Measurements from ENCODE around the gene GPX6.

The GPX6 gene

DNA sequence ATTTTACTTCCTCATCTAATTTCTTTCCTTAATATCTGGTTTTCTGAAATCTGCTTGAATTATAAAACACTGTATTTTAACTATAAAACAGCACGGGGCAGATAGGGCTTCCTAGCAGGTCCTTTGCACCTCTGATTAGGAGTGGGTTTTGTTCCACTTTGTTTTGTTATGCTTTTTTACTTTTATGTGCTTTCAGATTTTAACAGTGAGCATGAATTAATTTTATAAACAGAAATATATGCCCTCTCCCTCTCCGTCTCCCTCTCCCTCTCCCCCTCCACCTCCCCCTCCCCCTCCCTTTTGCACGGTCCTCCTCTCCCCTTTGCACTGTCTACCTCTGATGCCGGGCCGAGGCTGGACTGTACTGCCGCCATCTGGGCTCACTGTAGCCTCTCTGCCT is 14.3 kb downstream of the GPX6 start:
- H3K27ac ChIP-seq, result no peak overlapping the region
- TF ChIP-seq ZFX (IDR thresholded peaks at IDR 0.05) (no peak), CTCF (conservative IDR thresholded peaks at IDR 0.05) (no peak)

DNA sequence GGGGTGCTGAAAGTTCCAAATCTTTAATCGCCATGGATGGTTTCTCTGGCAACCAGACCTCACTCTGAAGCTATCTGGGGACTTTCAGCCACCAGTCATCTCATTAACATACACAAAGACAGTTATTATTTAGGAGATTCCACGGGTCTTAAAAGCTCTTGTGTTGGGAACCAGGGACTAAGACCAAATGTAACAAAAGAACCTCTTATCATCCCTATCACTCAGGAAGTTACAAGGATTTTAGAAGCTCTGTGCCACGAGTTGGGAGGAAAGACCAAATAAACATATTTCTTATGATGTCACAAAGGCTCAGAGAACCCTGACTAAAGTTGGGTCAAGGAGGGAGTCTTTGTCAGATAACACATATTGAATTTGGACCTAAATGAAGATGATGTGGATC is 17.7 kb downstream of the GPX6 start:
- TF ChIP-seq ZFX (IDR thresholded peaks at IDR 0.05) (no peak), CTCF (conservative IDR thresholded peaks at IDR 0.05) (no peak)
- no peak overlapping the region for H3K27ac ChIP-seq

DNA sequence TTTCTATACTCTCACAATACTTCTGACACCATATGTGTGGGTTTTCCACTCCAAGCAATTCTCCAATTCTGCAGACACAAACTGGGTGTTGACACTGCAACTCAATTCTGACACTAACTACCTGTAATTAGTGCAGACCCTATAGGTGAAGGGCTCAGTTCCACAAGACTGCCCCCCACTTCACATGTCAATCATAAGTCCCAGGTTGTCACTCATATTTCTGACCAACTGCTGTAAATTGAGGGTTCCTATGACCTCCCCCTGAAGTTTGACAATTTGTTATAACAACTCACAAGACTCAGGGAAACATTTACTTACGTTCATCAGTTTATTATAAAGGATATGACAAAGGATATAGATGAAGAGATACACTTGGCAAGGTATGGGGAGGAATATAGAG is 18.3 kb downstream of the GPX6 start:
- no peak overlapping the region for H3K27ac ChIP-seq
- TF ChIP-seq ZFX (IDR thresholded peaks at IDR 0.05), result no peak
- TF ChIP-seq CTCF (conservative IDR thresholded peaks at IDR 0.05), result no peak

- TF ChIP-seq ZFX (IDR thresholded peaks at IDR 0.05) (no peak), CTCF (conservative IDR thresholded peaks at IDR 0.05) (peak; percentile 45)
- H3K27ac ChIP-seq, result no peak overlapping the region
Observed at GRCh38 chr6:28496099-28496779, 19.4 kb downstream of the GPX6 start.

DNA sequence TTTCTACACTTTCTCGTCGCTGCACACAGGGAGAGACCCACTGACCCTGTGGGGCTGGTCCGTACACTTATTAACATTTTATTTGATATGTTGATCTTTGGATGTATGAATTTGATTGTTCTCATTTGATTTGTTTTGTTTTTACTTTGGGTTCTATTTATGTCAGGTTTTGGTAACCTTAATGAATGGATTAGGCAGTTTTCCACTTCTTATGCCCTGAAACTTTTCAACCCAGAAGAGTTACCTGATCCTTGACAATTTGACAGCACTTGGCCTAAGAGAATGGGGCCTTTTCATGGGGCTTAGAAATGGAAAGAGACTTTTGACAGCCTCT is 23.6 kb downstream of the GPX6 start:
- H3K27ac ChIP-seq, result no peak overlapping the region
- no peak for TF ChIP-seq ZFX (IDR thresholded peaks at IDR 0.05)
- no peak for TF ChIP-seq CTCF (conservative IDR thresholded peaks at IDR 0.05)

GRCh38 chr6:28490205-28490890 is 25.2 kb downstream of the GPX6 start:
- H3K27ac ChIP-seq, result no peak overlapping the region
- TF ChIP-seq CTCF (conservative IDR thresholded peaks at IDR 0.05) (no peak), ZFX (IDR thresholded peaks at IDR 0.05) (no peak)

DNA sequence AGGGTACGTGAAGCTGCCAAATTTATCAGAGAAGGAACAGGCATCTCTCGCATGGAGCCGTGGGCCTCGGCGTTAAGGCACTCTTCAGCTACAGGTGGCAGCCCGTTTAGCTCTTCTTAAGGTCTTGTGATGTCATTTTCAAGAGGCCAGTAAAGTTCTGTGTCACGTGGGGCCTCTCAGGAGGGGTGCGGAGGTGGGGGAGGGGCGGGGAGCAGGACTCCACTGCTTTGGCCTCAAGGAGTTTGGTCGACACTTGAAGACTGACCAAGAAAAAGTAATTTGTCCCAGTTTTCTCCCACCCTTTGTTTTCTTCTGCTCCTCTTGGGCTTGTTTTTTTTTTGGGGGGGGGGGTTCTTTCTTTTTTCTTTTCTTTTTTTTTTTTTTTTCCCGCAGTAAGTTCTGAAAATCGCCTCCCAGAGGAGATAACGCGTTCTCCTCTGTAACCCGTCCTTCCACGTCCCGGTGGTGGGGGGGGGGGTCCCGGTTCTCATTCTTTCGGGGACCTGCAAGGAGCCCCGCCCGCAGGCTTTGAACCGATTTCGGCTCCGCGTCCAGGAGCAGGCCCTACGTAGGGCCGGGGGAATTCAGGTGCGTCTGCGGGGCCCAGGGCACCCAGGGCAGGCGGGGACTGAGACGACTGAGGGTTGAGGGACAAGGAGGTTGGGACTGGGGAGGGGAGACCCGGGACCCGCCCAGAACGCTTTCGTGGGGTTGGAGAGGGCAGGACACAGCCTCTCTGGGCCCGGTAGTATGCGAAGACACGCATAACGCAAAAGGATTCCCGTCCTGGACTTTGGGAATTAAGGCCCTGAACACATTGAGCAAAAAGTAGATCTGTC is 26.0 kb downstream of the GPX6 start:
- no peak for TF ChIP-seq CTCF (conservative IDR thresholded peaks at IDR 0.05)
- TF ChIP-seq ZFX (IDR thresholded peaks at IDR 0.05), result no peak
- no peak overlapping the region for H3K27ac ChIP-seq
